HG03342 (cell line): ENCODE measurements around the gene DSTN.

Source experiments
- ATAC-seq: cut with Tn5 transposase; IDR thresholded peaks from one replicate; pipeline ENCODE4 v1.9.1; 2021; ENCODE audit warnings: mild to moderate bottlenecking, moderate library complexity; ENCODE audit not compliant: unreplicated experiment

DSTN gene

GRCh38 chr20:17611540-17612286 lies 41.8 kb downstream of the DSTN start:
- no peak for ATAC-seq

GRCh38 chr20:17612287-17612991 lies 42.6 kb downstream of the DSTN start:
- no peak for ATAC-seq

GRCh38 chr20:17612992-17613327 lies 43.1 kb downstream of the DSTN start:
- ATAC-seq: no peak

- ATAC-seq: no peak
These were observed 43.7 kb downstream of the DSTN start for GRCh38 chr20:17613328-17614175.

- no peak for ATAC-seq
These were observed 44.4 kb downstream of the DSTN start for GRCh38 chr20:17614176-17614811.

- no peak for ATAC-seq
These were observed 45.2 kb downstream of the DSTN start for GRCh38 chr20:17614812-17615644.

GRCh38 chr20:17615645-17616479 lies 46.0 kb downstream of the DSTN start:
- ATAC-seq: no peak

- no peak for ATAC-seq
These were observed 46.8 kb downstream of the DSTN start for GRCh38 chr20:17616480-17617211.

- ATAC-seq: no peak
These were observed 47.5 kb downstream of the DSTN start for GRCh38 chr20:17617212-17617867.

GRCh38 chr20:17617868-17618672 lies 48.2 kb downstream of the DSTN start:
- ATAC-seq: no peak

GRCh38 chr20:17618673-17619013 lies 48.8 kb downstream of the DSTN start:
- no peak for ATAC-seq

GRCh38 chr20:17619351-17620093 lies 49.6 kb downstream of the DSTN start:
- no peak for ATAC-seq

- no peak for ATAC-seq
These were observed 50.7 kb downstream of the DSTN start for GRCh38 chr20:17620371-17621228.

- ATAC-seq: no peak
These were observed 51.5 kb downstream of the DSTN start for GRCh38 chr20:17621229-17621968.
